GM04503 (cell line): ENCODE measurements around the gene SNX13.

Source experiments
- DNase-seq: peaks from one replicate; pipeline ENCODE4 v3.0.0-alpha.2; 2012; ENCODE audit warnings: low read depth

SNX13 gene, protein sequence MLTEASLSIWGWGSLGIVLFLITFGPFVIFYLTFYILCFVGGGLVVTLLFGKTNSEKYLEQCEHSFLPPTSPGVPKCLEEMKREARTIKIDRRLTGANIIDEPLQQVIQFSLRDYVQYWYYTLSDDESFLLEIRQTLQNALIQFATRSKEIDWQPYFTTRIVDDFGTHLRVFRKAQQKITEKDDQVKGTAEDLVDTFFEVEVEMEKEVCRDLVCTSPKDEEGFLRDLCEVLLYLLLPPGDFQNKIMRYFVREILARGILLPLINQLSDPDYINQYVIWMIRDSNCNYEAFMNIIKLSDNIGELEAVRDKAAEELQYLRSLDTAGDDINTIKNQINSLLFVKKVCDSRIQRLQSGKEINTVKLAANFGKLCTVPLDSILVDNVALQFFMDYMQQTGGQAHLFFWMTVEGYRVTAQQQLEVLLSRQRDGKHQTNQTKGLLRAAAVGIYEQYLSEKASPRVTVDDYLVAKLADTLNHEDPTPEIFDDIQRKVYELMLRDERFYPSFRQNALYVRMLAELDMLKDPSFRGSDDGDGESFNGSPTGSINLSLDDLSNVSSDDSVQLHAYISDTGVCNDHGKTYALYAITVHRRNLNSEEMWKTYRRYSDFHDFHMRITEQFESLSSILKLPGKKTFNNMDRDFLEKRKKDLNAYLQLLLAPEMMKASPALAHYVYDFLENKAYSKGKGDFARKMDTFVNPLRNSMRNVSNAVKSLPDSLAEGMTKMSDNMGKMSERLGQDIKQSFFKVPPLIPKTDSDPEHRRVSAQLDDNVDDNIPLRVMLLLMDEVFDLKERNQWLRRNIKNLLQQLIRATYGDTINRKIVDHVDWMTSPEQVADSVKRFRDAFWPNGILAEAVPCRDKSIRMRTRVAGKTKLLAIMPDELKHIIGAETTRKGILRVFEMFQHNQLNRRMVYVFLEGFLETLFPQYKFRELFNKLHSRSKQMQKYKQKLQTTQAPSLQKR

DNA sequence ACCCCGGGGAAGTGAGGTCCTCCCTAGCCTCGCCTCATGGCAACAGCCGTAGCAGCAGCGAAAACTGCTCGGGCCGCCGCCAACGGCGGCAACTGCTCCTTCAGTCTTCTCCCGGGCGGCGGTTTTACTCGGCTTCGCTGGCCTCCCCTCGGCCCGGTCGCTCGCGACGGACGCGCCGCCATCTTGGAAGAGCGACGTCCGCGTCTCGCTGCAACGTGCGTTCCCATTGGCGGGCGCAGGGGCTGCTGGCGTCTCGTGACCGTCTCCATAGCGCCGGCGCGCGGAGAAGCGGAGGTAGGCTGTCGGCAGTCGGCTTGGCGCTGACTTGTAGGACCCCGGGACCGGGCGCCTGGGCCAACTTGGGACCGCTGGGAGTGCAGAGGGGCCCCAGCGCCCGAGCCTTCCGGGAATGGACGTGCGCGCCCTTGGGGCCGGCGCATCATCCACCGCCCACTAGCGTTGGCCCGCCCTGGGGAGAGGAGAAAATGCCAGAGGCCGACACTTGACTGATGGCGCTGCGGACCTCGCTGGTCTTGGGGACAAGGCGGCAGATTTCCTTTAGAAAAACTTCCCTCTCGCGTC is at the start of gene SNX13:
Gene SNX13 (minus strand): TSS at position 193 of the 582 bp plus-strand sequence. CDS start 199 bp downstream, outside the sequence.
- peak; percentile 46 for DNase-seq

DNA sequence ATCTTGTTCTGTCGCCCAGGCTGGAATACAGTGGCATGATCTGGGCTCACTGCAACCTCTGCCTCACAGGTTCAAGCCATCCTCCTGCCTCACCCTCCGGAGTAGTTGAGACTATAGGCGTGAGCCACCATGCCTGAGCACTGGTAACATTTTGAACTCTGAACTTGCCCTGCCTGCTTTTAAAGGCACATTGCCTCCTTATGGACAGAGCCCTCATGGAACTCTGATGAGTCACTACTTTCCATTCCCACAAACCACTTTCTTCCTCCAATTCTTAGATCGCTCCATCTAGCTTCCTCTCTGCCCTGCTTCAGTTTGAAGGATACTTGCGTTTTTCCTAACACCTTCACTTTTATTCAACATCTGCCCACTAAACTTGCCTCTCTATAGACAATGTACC is 49.3 kb upstream of the SNX13 start:
- DNase-seq, result no peak

GRCh38 chr7:17988858-17989257 is 48.6 kb upstream of the SNX13 start:
- no peak for DNase-seq

DNA sequence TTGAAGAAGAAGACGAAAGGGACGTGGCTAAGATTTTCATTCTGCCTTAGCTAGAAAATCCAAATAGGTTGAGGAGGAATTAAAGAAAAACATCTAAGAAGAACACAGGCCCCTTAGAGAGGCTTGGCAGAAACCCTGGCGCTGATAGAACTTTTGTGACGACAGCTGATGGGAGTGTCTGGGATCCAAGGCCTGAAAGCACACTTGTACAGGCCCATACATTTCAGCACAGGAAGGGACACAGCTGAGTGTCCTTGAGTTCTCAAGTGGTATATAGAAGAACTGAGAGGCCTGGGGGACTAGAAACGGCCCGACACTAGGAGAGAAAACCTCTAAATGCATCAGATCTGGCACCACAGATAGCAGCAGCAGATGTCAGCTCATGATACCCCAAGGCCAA is 47.8 kb upstream of the SNX13 start:
- no peak for DNase-seq

GRCh38 chr7:17986851-17987250 is 46.6 kb upstream of the SNX13 start:
- DNase-seq, result peak; percentile 64

DNA sequence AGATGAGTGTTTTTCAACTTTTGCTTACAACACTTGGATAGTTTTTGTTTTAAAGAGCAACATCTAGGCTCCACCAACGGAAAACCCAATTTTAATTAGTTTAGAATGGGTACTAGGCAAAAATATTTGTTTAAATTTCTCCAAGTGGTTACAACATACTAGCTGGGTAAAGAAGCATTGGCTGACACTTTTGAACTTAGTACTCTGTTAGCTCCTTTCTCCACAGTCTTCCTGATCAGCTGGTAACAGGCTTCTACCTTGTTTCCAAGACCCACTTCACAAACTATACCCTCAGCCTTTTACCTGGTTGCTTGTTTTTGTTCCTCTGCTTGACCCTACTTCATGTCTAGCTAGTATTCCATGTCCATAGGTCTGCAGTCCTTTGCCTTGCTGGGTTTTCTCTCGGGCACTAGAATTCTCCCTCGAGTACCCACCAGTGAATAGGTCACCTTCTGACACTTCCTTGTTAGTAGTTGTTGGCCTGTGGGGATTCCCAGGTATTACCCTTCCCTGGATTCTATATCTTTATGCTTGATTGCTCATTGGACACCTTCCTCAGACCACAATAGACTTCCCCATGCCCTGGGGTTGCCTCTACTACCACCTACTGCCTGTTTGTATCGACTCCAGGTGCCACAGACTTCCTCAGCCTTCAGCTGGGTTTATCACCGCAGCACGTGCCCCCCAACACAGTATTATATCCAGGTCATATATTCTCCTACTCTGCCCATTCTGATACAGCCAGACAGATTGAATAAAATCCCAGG is 45.4 kb upstream of the SNX13 start:
- no peak for DNase-seq

DNA sequence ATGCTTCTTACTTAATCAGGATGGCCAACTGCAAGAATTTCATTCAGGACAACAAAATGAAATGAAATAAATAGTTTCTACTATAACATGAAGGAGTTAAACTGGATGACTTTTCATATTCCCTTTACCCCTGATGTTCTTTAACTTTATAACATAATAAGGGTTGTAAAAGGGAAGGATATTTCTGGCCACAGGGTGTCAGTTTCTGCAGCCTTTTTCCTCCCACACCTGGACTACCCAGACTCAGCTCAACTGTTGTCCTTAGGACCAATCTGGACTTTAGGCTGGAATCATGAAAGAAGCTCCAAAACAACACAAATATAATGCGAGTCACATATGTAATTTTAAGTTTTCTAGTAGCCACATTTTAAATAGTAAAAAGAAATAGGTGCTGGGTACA is 44.0 kb upstream of the SNX13 start:
- DNase-seq, result no peak

- no peak for DNase-seq
Measured at GRCh38 chr7:17983221-17984062, 43.1 kb upstream of the SNX13 start.

- no peak for DNase-seq
Measured at GRCh38 chr7:17976952-17977351, 36.7 kb upstream of the SNX13 start.

GRCh38 chr7:17971411-17971810 is 31.1 kb upstream of the SNX13 start:
- no peak for DNase-seq

DNA sequence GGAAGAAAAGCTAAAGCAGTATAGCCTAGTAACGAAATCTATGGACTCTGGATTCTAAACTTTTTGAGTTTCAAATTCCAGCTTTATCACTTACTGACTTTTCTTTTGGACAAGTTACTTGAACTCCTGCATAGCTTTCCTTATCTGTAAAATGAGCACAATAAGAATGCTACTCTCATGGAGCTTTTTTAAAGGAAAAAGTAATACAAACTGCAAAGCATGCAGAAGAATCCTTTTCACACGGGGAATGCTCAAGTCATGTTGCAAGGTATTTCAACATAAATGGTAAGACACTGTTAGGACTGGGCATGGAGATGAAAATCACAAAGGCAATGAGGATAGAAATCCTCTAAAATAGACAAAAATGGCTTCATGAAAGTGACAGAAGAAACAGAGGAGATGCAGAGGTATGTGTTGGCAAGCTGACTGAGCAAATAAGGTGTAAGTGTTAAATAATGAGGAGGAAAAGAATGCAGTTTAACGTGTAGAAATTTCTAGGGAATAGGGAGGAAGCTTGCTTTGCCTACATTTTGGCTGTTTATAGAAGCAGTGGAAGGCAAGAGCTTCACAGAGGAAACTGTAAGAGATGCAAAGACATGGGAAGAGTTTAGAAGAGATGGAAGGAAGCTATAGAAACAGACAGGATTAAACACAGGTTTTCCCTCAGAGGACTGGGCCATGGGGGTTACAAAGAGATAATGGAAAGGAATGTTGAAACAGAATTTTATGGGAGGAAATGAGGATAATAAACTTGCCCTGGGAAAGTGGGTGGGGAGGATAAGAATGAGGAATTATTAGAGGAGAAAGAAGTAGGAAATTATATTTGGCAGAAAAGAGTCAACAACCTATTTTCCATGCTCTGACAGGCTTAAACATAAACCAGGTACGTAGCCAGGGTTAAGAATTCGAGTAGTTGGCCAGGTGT is 28.8 kb upstream of the SNX13 start:
- no peak for DNase-seq

DNA sequence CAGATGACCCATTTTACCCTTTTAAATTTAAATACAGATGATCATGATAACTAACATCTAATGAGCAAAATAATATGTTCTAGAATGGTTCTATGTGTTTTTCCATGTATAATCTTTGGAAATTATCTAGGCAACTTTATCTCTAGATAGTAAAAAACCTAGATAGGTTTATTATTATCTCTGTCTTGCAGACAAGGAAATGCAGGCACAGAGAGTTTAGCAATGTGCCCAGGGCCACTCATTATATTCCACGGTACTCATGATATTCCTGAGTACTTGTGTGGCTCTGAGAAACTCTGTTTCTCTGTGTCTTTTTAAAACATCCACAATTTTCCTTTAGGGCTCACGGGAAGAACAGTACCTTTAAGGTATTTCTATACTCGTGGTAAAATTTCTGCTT is 26.4 kb upstream of the SNX13 start:
- DNase-seq, result no peak

DNA sequence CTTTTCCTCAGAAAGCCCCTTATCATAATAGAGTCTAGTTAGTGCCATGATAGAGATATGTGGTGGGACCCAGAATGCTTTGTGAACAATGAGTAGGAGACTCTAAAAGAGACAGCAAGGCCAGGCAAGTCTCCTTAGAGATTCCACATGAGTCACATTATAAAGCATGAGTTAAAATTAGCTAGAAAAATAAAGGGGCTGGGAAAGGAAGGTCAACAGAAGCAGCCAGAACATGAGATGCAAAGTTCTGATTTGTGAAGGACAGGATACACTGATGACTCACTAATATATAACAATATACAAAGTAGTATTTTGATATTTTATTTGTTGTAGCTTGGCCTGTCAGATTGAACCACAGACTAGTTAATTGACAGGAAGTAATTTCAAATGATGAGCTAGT is 25.3 kb upstream of the SNX13 start:
- DNase-seq, result no peak

DNA sequence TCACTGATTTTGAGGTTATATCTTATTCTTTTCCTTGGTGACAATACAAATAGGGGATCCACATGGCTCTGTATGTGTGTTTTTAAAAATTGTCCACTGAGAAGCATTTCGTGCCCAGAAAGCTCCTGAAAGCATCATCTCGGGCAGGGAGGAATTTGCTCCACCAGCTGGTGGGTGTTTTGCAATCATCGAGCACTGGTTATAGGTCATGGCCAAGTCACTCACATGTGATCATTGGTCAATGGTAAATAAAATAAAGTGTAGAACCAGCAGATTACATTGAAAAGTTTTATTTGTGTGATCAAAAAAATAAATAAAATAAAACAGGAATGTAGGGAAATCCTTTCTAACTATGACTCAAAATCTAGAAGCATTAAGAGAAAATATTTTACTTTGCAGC is 23.0 kb upstream of the SNX13 start:
- DNase-seq, result no peak

GRCh38 chr7:17962652-17963051 is 22.4 kb upstream of the SNX13 start:
- DNase-seq, result no peak

DNA sequence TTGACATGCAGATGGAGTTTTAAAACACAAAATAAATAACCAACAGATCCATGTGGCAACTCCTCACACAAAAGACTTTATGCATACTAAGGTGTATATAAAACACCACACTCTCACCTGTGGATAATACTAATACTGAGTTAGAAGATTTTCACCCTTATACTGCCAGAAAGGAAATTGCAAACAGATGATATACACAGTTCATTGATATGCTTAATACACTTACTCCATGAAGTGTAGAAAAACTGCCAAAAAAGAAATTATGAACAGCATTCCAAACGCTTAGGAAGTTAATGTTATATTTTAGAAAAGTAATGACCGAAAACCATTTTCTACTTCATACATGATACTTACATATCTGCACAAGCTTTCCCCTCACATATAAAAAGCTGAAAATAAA is 17.6 kb upstream of the SNX13 start:
- no peak for DNase-seq

GRCh38 chr7:17952387-17952786 is 12.1 kb upstream of the SNX13 start:
- no peak for DNase-seq

GRCh38 chr7:17951742-17952254 is 11.5 kb upstream of the SNX13 start:
- DNase-seq, result no peak

GRCh38 chr7:17948526-17949238 is 8.4 kb upstream of the SNX13 start:
- no peak for DNase-seq
